ENCODE measurements around the gene TDRD6. TPM values are rescaled to one million over a fixed set of nuclear protein-coding genes. Genes with fewer than 3 reads are reported as not detected.

Gene TDRD6
- total RNA-seq, 1 donor from 2014 or later: 0.17 TPM

GRCh38 chr6:46653439-46654195 lies 34.1 kb upstream of the TDRD6 start:
- Mint-ChIP-seq H3K27me3 (peaks cover 16% of the 10 kb centered on the region), H3K4me3 (ENCODE audit: low read depth) (peak overlapping the region; percentile 85), H3K36me3 (ENCODE audit: insufficient read depth) (peaks cover 5% of the 10 kb centered on the region), H3K27ac (peak overlapping the region; percentile 14), H3K9me3 (ENCODE audit: low read depth) (no peaks in the 10 kb centered on the region), H3K4me1 (ENCODE audit: low read depth) (peaks cover 17% of the 10 kb centered on the region)
- DNase-seq (ENCODE audit: low spot score, unreplicated experiment): no peak
- TF ChIP-seq CTCF (IDR thresholded peaks at IDR 0.05; ENCODE audit: unreplicated experiment): no peak

- Mint-ChIP-seq H3K27ac (no peak overlapping the region), H3K4me1 (ENCODE audit: low read depth) (peaks cover 10% of the 10 kb centered on the region), H3K9me3 (ENCODE audit: low read depth) (no peaks in the 10 kb centered on the region), H3K27me3 (peaks cover 16% of the 10 kb centered on the region), H3K4me3 (ENCODE audit: low read depth) (no peak overlapping the region), H3K36me3 (ENCODE audit: insufficient read depth) (peaks cover 4% of the 10 kb centered on the region)
- peak; percentile 64 for TF ChIP-seq CTCF (IDR thresholded peaks at IDR 0.05; ENCODE audit: unreplicated experiment)
- DNase-seq (ENCODE audit: low spot score, unreplicated experiment): peak; percentile 14
These were observed 31.9 kb upstream of the TDRD6 start for GRCh38 chr6:46655803-46656202.

- H3K4me3 Mint-ChIP-seq (ENCODE audit: low read depth): no peak overlapping the region
- peaks cover 16% of the 10 kb centered on the region for H3K27me3 Mint-ChIP-seq
- H3K27ac Mint-ChIP-seq: no peak overlapping the region
- no peaks in the 10 kb centered on the region for H3K9me3 Mint-ChIP-seq (ENCODE audit: low read depth)
- TF ChIP-seq CTCF (IDR thresholded peaks at IDR 0.05; ENCODE audit: unreplicated experiment): no peak
- peaks cover 7% of the 10 kb centered on the region for H3K36me3 Mint-ChIP-seq (ENCODE audit: insufficient read depth)
- no peak for DNase-seq (ENCODE audit: low spot score, unreplicated experiment)
- peaks cover 8% of the 10 kb centered on the region for H3K4me1 Mint-ChIP-seq (ENCODE audit: low read depth)
These were observed 30.0 kb upstream of the TDRD6 start for GRCh38 chr6:46657642-46658041.

- H3K36me3 Mint-ChIP-seq (ENCODE audit: insufficient read depth): peaks cover 3% of the 10 kb centered on the region
- H3K9me3 Mint-ChIP-seq (ENCODE audit: low read depth): no peaks in the 10 kb centered on the region
- peaks cover 3% of the 10 kb centered on the region for H3K4me1 Mint-ChIP-seq (ENCODE audit: low read depth)
- H3K4me3 Mint-ChIP-seq (ENCODE audit: low read depth): no peak overlapping the region
- DNase-seq (ENCODE audit: low spot score, unreplicated experiment): no peak
- TF ChIP-seq CTCF (IDR thresholded peaks at IDR 0.05; ENCODE audit: unreplicated experiment): no peak
- no peaks in the 10 kb centered on the region for H3K27me3 Mint-ChIP-seq
- H3K27ac Mint-ChIP-seq: no peak overlapping the region
These were observed 26.2 kb upstream of the TDRD6 start for GRCh38 chr6:46661483-46661882.

- no peak overlapping the region for H3K27ac Mint-ChIP-seq
- no peaks in the 10 kb centered on the region for H3K27me3 Mint-ChIP-seq
- no peaks in the 10 kb centered on the region for H3K9me3 Mint-ChIP-seq (ENCODE audit: low read depth)
- no peak for TF ChIP-seq CTCF (IDR thresholded peaks at IDR 0.05; ENCODE audit: unreplicated experiment)
- no peak for DNase-seq (ENCODE audit: low spot score, unreplicated experiment)
- peaks cover 9% of the 10 kb centered on the region for H3K36me3 Mint-ChIP-seq (ENCODE audit: insufficient read depth)
- H3K4me3 Mint-ChIP-seq (ENCODE audit: low read depth): no peak overlapping the region
- no peaks in the 10 kb centered on the region for H3K4me1 Mint-ChIP-seq (ENCODE audit: low read depth)
These were observed 20.3 kb upstream of the TDRD6 start for GRCh38 chr6:46667377-46667776.
